ENCODE measurements around the gene ZFYVE28. TPM values are rescaled to one million over a fixed set of nuclear protein-coding genes. Genes with fewer than 3 reads are reported as not detected.

ZFYVE28 gene
- total RNA-seq, 4 donors from 2014 or later = 8.5 to 15.0 (median 11.7) TPM

- TF ChIP-seq CTCF (IDR thresholded peaks at IDR 0.05; ENCODE audit: low read depth) = no peak
These were observed 165.0 kb downstream of the ZFYVE28 start for GRCh38 chr4:2253160-2254084.

GRCh38 chr4:2252530-2253091 lies 165.8 kb downstream of the ZFYVE28 start:
- TF ChIP-seq CTCF (IDR thresholded peaks at IDR 0.05; ENCODE audit: low read depth) = no peak

GRCh38 chr4:2251795-2252529 lies 166.5 kb downstream of the ZFYVE28 start:
- TF ChIP-seq CTCF (IDR thresholded peaks at IDR 0.05; ENCODE audit: low read depth) = no peak

GRCh38 chr4:2251073-2251794 lies 167.2 kb downstream of the ZFYVE28 start:
- no peak for TF ChIP-seq CTCF (IDR thresholded peaks at IDR 0.05; ENCODE audit: low read depth)

GRCh38 chr4:2250357-2251072 lies 167.9 kb downstream of the ZFYVE28 start:
- no peak for TF ChIP-seq CTCF (IDR thresholded peaks at IDR 0.05; ENCODE audit: low read depth)

- TF ChIP-seq CTCF (IDR thresholded peaks at IDR 0.05; ENCODE audit: low read depth) = no peak
These were observed 168.7 kb downstream of the ZFYVE28 start for GRCh38 chr4:2249526-2250356.
